ENCODE data around the gene LUC7L3.

Gene LUC7L3

DNA sequence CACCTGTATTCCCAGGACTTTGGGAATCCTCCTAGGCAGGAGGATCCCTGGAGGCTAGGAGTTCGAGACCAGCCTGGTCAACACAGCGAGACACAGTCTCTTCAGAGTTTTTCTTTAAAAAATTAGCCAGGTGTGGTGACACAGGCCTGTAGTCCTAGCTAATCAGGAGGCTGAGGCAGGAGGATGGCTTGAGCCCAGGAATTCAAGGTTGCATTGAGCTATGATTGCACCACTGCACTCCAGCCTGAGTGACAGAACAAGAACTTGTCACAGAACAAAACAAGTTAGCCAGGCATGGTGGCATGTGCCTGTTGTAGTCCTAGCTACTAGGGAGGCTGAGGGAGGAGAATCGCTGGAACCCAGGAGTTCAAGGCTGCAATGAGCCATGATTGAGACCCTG lies 36.5 kb upstream of the LUC7L3 start:
- H3K27me3 Mint-ChIP-seq = peaks cover 16% of the 10 kb centered on the region
- H3K36me3 Mint-ChIP-seq (ENCODE audit: low read depth) = no peaks in the 10 kb centered on the region
- H3K9me3 Mint-ChIP-seq = no peaks in the 10 kb centered on the region
- no peak overlapping the region for H3K27ac Mint-ChIP-seq
- H3K4me1 Mint-ChIP-seq (ENCODE audit: low read depth) = peaks cover 4% of the 10 kb centered on the region
- no peak overlapping the region for H3K4me3 Mint-ChIP-seq

GRCh38 chr17:50683434-50684287 lies 35.7 kb upstream of the LUC7L3 start:
- H3K36me3 Mint-ChIP-seq (ENCODE audit: low read depth) = no peaks in the 10 kb centered on the region
- H3K27me3 Mint-ChIP-seq = peaks cover 16% of the 10 kb centered on the region
- peaks cover 4% of the 10 kb centered on the region for H3K4me1 Mint-ChIP-seq (ENCODE audit: low read depth)
- H3K27ac Mint-ChIP-seq = no peak overlapping the region
- no peak overlapping the region for H3K4me3 Mint-ChIP-seq
- no peaks in the 10 kb centered on the region for H3K9me3 Mint-ChIP-seq

DNA sequence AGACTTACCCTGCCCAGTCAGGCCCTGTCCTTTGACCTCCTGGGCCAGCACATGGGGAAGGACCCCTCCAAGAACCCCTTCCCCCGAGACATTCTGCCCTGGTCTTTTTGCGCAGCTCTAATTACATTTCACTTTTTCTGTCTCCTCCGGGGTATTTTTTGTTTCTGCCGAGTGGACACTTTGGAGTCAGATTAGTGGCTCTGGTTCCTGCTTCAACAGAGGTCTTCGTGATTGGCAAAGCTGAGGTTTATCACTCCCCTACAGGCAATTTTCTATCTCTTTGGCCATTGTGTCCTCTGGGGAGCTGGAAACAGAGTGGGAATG lies 35.2 kb upstream of the LUC7L3 start:
- Mint-ChIP-seq H3K4me3 (no peak overlapping the region), H3K4me1 (ENCODE audit: low read depth) (peaks cover 4% of the 10 kb centered on the region), H3K9me3 (no peaks in the 10 kb centered on the region), H3K27ac (no peak overlapping the region), H3K36me3 (ENCODE audit: low read depth) (no peaks in the 10 kb centered on the region), H3K27me3 (peaks cover 16% of the 10 kb centered on the region)

GRCh38 chr17:50684612-50685333 lies 34.6 kb upstream of the LUC7L3 start:
- Mint-ChIP-seq H3K36me3 (ENCODE audit: low read depth) (no peaks in the 10 kb centered on the region), H3K4me3 (no peak overlapping the region)

GRCh38 chr17:50685334-50685665 lies 34.1 kb upstream of the LUC7L3 start:
- Mint-ChIP-seq H3K36me3 (ENCODE audit: low read depth) (no peaks in the 10 kb centered on the region), H3K27me3 (peaks cover 11% of the 10 kb centered on the region), H3K9me3 (no peaks in the 10 kb centered on the region), H3K27ac (no peak overlapping the region), H3K4me1 (ENCODE audit: low read depth) (peaks cover 4% of the 10 kb centered on the region), H3K4me3 (no peak overlapping the region)

More at GRCh38 chr17:50684612-50685333, 34.6 kb upstream of the LUC7L3 start:
- peaks cover 15% of the 10 kb centered on the region for H3K27me3 Mint-ChIP-seq
- H3K4me1 Mint-ChIP-seq (ENCODE audit: low read depth) = peaks cover 4% of the 10 kb centered on the region
- H3K27ac Mint-ChIP-seq = no peak overlapping the region
- H3K9me3 Mint-ChIP-seq = no peaks in the 10 kb centered on the region

- H3K9me3 Mint-ChIP-seq = no peaks in the 10 kb centered on the region
- H3K27ac Mint-ChIP-seq = no peak overlapping the region
- no peak overlapping the region for H3K4me3 Mint-ChIP-seq
- H3K27me3 Mint-ChIP-seq = peaks cover 11% of the 10 kb centered on the region
- H3K4me1 Mint-ChIP-seq (ENCODE audit: low read depth) = peaks cover 4% of the 10 kb centered on the region
- no peaks in the 10 kb centered on the region for H3K36me3 Mint-ChIP-seq (ENCODE audit: low read depth)
Observed at GRCh38 chr17:50685691-50686493, 33.5 kb upstream of the LUC7L3 start.

DNA sequence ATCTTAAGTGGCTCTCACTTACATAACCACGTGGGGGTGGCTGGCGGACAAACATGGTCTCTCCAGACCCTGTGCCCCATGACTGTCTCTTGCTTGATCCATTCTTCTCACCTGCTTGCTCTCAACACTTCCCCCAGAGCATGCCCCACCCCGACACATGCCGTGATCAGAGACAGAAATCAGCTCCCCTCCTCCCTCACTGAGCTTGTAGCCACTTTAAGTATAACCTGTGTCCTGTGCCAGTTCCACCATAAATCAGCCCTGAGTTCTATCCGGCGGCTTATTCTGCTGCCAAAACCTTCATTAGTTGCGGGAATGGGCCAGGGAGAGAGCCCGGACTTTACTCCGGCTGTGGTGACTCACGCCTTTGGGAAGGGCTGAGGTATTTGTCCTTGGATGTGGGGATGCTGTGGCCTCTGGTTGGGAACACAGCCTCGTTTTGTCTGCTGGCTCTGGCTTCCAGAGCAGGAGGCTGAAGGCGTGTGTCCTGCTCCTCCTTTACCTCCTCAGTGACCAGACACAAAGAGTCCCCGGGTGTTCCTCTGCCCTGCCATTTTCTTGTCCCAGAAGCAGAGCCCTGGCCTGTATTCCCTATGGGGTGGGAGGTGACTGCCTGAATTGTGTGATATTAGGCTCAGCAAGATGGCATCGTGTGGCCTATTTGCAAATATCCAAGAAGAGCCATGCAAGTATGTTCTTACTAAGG lies 32.8 kb upstream of the LUC7L3 start:
- H3K9me3 Mint-ChIP-seq = no peaks in the 10 kb centered on the region
- H3K27ac Mint-ChIP-seq = no peak overlapping the region
- H3K4me3 Mint-ChIP-seq = no peak overlapping the region
- H3K36me3 Mint-ChIP-seq (ENCODE audit: low read depth) = no peaks in the 10 kb centered on the region
- H3K4me1 Mint-ChIP-seq (ENCODE audit: low read depth) = no peaks in the 10 kb centered on the region
- H3K27me3 Mint-ChIP-seq = peaks cover 5% of the 10 kb centered on the region

DNA sequence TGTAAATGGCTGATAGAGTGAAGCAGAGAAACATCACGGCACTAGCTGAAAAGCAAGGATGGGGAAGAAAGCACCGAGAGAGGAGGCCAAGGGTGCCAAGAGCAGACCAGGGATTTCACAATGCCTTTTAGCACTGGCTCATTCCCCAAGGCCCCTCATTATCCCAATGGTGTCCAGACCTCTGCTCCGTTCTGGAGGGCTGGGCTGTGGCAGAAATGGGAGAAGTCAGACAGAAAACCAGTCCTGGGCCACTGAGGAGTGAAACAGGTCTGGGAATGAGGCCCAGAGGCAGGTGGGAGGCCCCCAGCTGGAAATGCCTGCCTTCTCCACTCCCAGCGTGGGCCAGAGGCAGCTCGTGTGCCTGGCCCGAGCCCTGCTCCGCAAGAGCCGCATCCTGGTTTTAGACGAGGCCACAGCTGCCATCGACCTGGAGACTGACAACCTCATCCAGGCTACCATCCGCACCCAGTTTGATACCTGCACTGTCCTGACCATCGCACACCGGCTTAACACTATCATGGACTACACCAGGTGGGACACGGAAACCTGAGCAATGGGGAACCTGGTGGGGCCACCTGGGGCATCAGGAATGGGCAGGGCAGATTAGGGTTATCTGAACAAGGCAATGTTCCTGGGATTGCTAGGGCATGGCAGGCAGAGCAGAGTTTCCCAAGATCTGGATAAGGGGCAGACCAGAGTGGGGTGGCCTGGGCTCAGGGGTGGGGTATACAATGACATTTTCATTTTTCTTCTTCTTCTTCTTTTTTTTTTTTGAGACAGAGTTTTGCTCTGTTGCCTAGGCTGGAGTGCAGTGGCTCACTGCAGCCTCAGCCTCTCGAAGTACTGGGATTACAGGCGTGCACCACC lies 32.0 kb upstream of the LUC7L3 start:
- no peak overlapping the region for H3K4me3 Mint-ChIP-seq
- H3K9me3 Mint-ChIP-seq = no peaks in the 10 kb centered on the region
- H3K27me3 Mint-ChIP-seq = no peaks in the 10 kb centered on the region
- H3K27ac Mint-ChIP-seq = no peak overlapping the region
- peaks cover 3% of the 10 kb centered on the region for H3K36me3 Mint-ChIP-seq (ENCODE audit: low read depth)
- H3K4me1 Mint-ChIP-seq (ENCODE audit: low read depth) = no peaks in the 10 kb centered on the region

DNA sequence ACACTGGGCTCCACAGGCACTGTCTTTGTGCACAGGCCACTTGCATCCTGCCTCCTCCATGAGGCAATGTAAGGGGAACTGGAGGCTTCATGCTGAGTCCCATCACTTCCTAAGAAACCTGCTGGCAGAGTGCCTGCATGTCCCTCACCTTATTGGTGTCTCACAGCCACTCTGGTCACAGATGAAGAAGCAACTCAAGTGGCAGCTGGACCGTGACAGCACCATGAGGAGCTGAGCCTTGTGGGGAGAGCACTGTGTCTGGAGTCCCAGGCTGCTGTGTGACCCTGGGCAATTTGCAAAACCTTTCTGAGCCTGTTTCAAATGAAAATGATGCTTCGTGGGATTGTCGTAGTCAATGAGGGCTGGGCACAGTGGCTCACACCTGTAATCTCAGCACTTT lies 31.2 kb upstream of the LUC7L3 start:
- H3K9me3 Mint-ChIP-seq = no peaks in the 10 kb centered on the region
- no peaks in the 10 kb centered on the region for H3K27me3 Mint-ChIP-seq
- no peaks in the 10 kb centered on the region for H3K4me1 Mint-ChIP-seq (ENCODE audit: low read depth)
- H3K36me3 Mint-ChIP-seq (ENCODE audit: low read depth) = peaks cover 6% of the 10 kb centered on the region
- H3K27ac Mint-ChIP-seq = no peak overlapping the region
- H3K4me3 Mint-ChIP-seq = no peak overlapping the region

- Mint-ChIP-seq H3K27ac (no peak overlapping the region), H3K36me3 (ENCODE audit: low read depth) (peaks cover 7% of the 10 kb centered on the region), H3K4me3 (no peak overlapping the region), H3K4me1 (ENCODE audit: low read depth) (no peaks in the 10 kb centered on the region), H3K27me3 (no peaks in the 10 kb centered on the region), H3K9me3 (no peaks in the 10 kb centered on the region)
Observed at GRCh38 chr17:50689251-50689650, 30.2 kb upstream of the LUC7L3 start.

GRCh38 chr17:50689956-50690886 lies 29.2 kb upstream of the LUC7L3 start:
- Mint-ChIP-seq H3K27me3 (no peaks in the 10 kb centered on the region), H3K4me3 (no peak overlapping the region), H3K4me1 (ENCODE audit: low read depth) (no peaks in the 10 kb centered on the region), H3K36me3 (ENCODE audit: low read depth) (peaks cover 15% of the 10 kb centered on the region), H3K27ac (no peak overlapping the region), H3K9me3 (no peaks in the 10 kb centered on the region)

DNA sequence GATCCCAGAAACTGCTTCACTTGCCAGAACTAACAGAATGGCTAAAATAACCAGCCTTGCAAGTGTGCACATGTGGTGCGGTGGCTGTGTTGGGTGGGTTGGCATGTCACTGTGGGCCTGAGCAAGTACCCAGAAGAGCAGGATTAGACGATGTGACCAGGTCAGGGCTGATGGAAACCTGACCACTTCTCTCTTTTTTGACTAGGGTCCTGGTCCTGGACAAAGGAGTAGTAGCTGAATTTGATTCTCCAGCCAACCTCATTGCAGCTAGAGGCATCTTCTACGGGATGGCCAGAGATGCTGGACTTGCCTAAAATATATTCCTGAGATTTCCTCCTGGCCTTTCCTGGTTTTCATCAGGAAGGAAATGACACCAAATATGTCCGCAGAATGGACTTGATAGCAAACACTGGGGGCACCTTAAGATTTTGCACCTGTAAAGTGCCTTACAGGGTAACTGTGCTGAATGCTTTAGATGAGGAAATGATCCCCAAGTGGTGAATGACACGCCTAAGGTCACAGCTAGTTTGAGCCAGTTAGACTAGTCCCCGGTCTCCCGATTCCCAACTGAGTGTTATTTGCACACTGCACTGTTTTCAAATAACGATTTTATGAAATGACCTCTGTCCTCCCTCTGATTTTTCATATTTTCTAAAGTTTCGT lies 28.4 kb upstream of the LUC7L3 start:
- Mint-ChIP-seq H3K4me1 (ENCODE audit: low read depth) (no peaks in the 10 kb centered on the region), H3K27ac (no peak overlapping the region), H3K9me3 (no peaks in the 10 kb centered on the region), H3K27me3 (no peaks in the 10 kb centered on the region), H3K36me3 (ENCODE audit: low read depth) (peaks cover 23% of the 10 kb centered on the region), H3K4me3 (no peak overlapping the region)

Measured in stimulated activated naive CD8-positive, alpha-beta T cell treated with anti-CD3 and anti-CD28 coated beads, Interleukin-15, Interleukin-2, amounts not matched to agents 100 ng/mL and 50 ng/mL, for 24 hours (primary cell).